ENCODE data around the gene CDRT15.

GRCh38 chr17:14270508-14270907 lies 33.8 kb upstream of the CDRT15 start:
- no peak for TF ChIP-seq POLR2A (IDR thresholded peaks at IDR 0.05; ENCODE audit: low read length)
- TF ChIP-seq GATA1 (IDR thresholded peaks at IDR 0.05; ENCODE audit: low read depth, low read length) = no peak
